Vagina (tissue), 2 donors: ENCODE results near the gene SPOP.

Experiments
- CTCF ChIP-seq, 3 experiments: fragments of 450-650 bp in 2 of 3; fragments of 200-600 bp in 1 of 3; sonication (generic) in 1 of 3; IDR thresholded peaks; one replicate each; pipeline ENCODE4 v1.5.1; 2017 to 2019; ENCODE audit warnings: antibody characterized with exemption in 3 of 3, mild to moderate bottlenecking in 2 of 3, moderate library complexity in 2 of 3
- POLR2A ChIP-seq, 2 donors: fragments of 450-650 bp; IDR thresholded peaks; one replicate each; pipeline ENCODE4 v1.6.1; 2017; ENCODE audit warnings: antibody characterized with exemption in 2 of 2, mild to moderate bottlenecking in 2 of 2, moderate library complexity in 2 of 2

- TF ChIP-seq CTCF (IDR thresholded peaks at IDR 0.05) (no peak), POLR2A (IDR thresholded peaks at IDR 0.05) (no peak)
Observed at GRCh38 chr17:49646391-49647255, 31.3 kb downstream of the SPOP start.
